Neuronal stem cell (in vitro differentiated cells): ENCODE data around the gene AGPAT1.

Experiments
- DNase-seq: peaks from one replicate; pipeline ENCODE4 v3.0.0-alpha.2; 2013; ENCODE audit warnings: low spot score
- H2AFZ ChIP-seq: one replicate; pipeline ENCODE4 v1.6.1; 2013; ENCODE audit warnings: mild to moderate bottlenecking, low read length, inconsistent platforms
- H2AK5ac ChIP-seq: 2 replicates; pipeline ENCODE4 v1.6.1; 2013; ENCODE audit warnings: low read depth, mild to moderate bottlenecking, inconsistent platforms, low read length, moderate library complexity, mixed read lengths
- H2BK120ac ChIP-seq: 2 replicates; pipeline ENCODE4 v1.6.1; 2013; ENCODE audit warnings: low read depth, mild to moderate bottlenecking, inconsistent platforms, low read length, moderate library complexity, mixed read lengths
- H2BK12ac ChIP-seq: one replicate; pipeline ENCODE4 v1.6.1; 2013; ENCODE audit warnings: low read length, inconsistent platforms
- H2BK15ac ChIP-seq: 2 replicates; pipeline ENCODE4 v1.6.1; 2013; ENCODE audit warnings: mild to moderate bottlenecking, low read length, inconsistent platforms, mixed read lengths
- H2BK5ac ChIP-seq: one replicate; pipeline ENCODE4 v1.6.1; 2013; ENCODE audit warnings: inconsistent platforms, mild to moderate bottlenecking, low read length, moderate library complexity
- H3K14ac ChIP-seq: one replicate; pipeline ENCODE4 v1.6.1; 2013; ENCODE audit warnings: low read length, inconsistent platforms
- H3K18ac ChIP-seq: 2 replicates; pipeline ENCODE4 v1.6.1; 2013; ENCODE audit warnings: low read length, inconsistent platforms
- H3K23ac ChIP-seq: 2 replicates; pipeline ENCODE4 v1.6.1; 2013; ENCODE audit warnings: low read depth, mild to moderate bottlenecking, mixed read lengths, low read length, inconsistent platforms; ENCODE audit not compliant: poor library complexity
- H3K27ac ChIP-seq: replicated peaks from 3 replicates; pipeline ENCODE4 v1.5.1; 2013; ENCODE audit warnings: low read length, inconsistent platforms
- H3K27me3 ChIP-seq, 3 experiments: 2 replicates each; pipeline ENCODE4 v1.6.1; 2013; ENCODE audit warnings: low read length in 3 of 3, mild to moderate bottlenecking in 2 of 3, inconsistent platforms in 1 of 3, low read depth in 1 of 3, mixed read lengths in 1 of 3, moderate library complexity in 1 of 3; ENCODE audit not compliant: control insufficient read depth in 3 of 3, insufficient read depth in 3 of 3
- H3K36me3 ChIP-seq, 2 donors: replicated peaks in 1 of 2; 2 replicates each; pipeline ENCODE4 v1.6.1; 2013; ENCODE audit warnings: low read length in 2 of 2; ENCODE audit not compliant: control insufficient read depth in 2 of 2, insufficient read depth in 2 of 2
- H3K4ac ChIP-seq: 2 replicates; pipeline ENCODE4 v1.6.1; 2013; ENCODE audit warnings: inconsistent platforms, mild to moderate bottlenecking, low read length, moderate library complexity
- H3K4me1 ChIP-seq, 2 donors: 1 replicate in 1 of 2; 2 replicates in 1 of 2; pipeline ENCODE4 v1.6.1; 2013; ENCODE audit warnings: low read length in 2 of 2, low read depth in 1 of 2; ENCODE audit not compliant: control insufficient read depth in 2 of 2, insufficient read depth in 1 of 2
- H3K4me2 ChIP-seq: one replicate; pipeline ENCODE4 v1.6.1; 2013; ENCODE audit warnings: mild to moderate bottlenecking, low read length, inconsistent platforms; ENCODE audit not compliant: insufficient read depth, poor library complexity, severe bottlenecking
- H3K4me3 ChIP-seq, 2 donors: 2 replicates each; pipeline ENCODE4 v1.5.1; 2013; ENCODE audit warnings: low read length in 2 of 2, mild to moderate bottlenecking in 2 of 2, inconsistent platforms in 1 of 2, moderate library complexity in 1 of 2
- H3K79me1 ChIP-seq: one replicate; pipeline ENCODE4 v1.6.1; 2013; ENCODE audit warnings: low read depth, mild to moderate bottlenecking, inconsistent platforms, low read length, moderate library complexity
- H3K9ac ChIP-seq: one replicate; pipeline ENCODE4 v1.6.1; 2013; ENCODE audit warnings: mild to moderate bottlenecking, low read depth, low read length, inconsistent platforms; ENCODE audit not compliant: poor library complexity
- H3K9me3 ChIP-seq, 2 donors: replicated peaks in 1 of 2; 2 replicates each; pipeline versions ENCODE3 to v1.6.1; 2013; ENCODE audit warnings: low read length in 2 of 2, mild to moderate bottlenecking in 2 of 2, inconsistent platforms in 1 of 2, low read depth in 1 of 2, mixed read lengths in 1 of 2, moderate library complexity in 1 of 2; ENCODE audit not compliant: control insufficient read depth in 2 of 2, insufficient read depth in 1 of 2
- H4K8ac ChIP-seq: one replicate; pipeline ENCODE4 v1.6.1; 2013; ENCODE audit warnings: low read depth, mild to moderate bottlenecking, inconsistent platforms, low read length, moderate library complexity
- H4K91ac ChIP-seq: one replicate; pipeline ENCODE4 v1.6.1; 2013; ENCODE audit warnings: low read length, low read depth, mild to moderate bottlenecking, inconsistent platforms; ENCODE audit not compliant: poor library complexity
- WGBS, 2 donors: extraction: QIAGEN DNeasy Blood & Tissue Kit; methylation state at CpG; one replicate each; pipeline ENCODE4 v1.1.7; 2013; ENCODE audit warnings: missing lambda C conversion rate in 2 of 2, mixed read lengths in 1 of 2; ENCODE audit not compliant: insufficient read length in 2 of 2, insufficient replicate concordance in 1 of 2; ENCODE audit errors: extremely low coverage in 2 of 2; 5-methylcytosine and 5-hydroxymethylcytosine counted together

The AGPAT1 gene

DNA sequence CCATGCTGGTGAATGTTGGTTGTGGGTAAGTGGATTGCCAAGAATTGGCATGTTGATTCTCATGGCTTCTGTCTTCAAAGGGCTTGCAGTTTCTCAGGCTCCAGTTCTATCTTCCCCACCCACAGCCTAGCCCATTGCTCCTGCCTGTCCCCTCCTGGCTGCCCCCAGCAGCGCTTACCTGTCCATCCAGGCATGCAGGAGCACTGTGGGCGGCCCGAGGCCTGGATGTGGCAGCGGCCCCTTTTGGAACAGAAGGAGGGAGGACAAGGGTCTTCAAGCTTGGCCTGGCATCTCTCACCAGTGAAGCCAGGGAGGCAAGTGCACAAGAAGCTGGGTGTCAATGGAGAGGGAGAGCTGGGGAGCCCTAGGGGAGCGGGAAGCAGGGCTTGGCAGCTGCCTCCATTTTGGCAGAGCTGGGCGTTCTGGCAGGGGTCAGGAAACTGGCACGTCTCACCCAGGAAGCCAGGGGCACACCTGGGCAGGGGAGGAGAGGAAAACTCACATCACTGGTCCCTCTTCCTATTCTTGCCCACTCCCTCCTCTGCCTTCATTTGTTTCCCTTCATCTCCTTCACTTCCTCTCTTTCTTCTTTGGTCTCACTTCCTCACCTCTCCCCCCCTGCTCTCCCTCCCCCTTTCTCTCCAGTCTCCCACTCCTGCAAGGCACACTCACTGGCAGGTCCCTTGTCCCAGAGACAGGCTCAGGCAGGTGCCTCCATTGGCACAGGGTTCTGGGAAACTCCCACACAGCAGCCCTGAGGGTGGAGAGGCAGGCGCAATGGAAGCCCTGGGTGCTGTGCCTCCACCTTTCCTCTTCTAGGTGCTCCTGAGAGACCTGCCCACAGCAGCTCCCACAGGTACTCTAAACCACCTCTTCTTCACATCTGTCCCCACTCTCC lies 46.7 kb upstream of the AGPAT1 start:
- H2BK12ac ChIP-seq, result no peak overlapping the region
- no CpG with 5 or more reads among the region's 8 CpGs for WGBS, 2 donors
- H3K79me1 ChIP-seq, result no peaks in the 10 kb centered on the region
- H2BK5ac ChIP-seq, result peak overlapping the region; percentile 2
- no peaks in the 10 kb centered on the region for H3K9me3 ChIP-seq
- no peak overlapping the region for H3K9ac ChIP-seq
- no peak overlapping the region for H3K4me3 ChIP-seq
- no peak overlapping the region for H4K8ac ChIP-seq
- peak overlapping the region; percentile 34 for H3K23ac ChIP-seq
- no peak overlapping the region for H2BK120ac ChIP-seq
- H3K14ac ChIP-seq, result no peak overlapping the region
- no peaks in the 10 kb centered on the region for H3K36me3 ChIP-seq
- peak overlapping the region; percentile 69 for H2BK15ac ChIP-seq
- no peak overlapping the region for H3K4ac ChIP-seq
- no peak for DNase-seq
- H3K18ac ChIP-seq, result peak overlapping the region; percentile 78
- H4K91ac ChIP-seq, result peak overlapping the region; percentile 9
- no peak overlapping the region for H3K4me2 ChIP-seq
- peaks cover 5 to 16% of the 10 kb centered on the region in 2 donors for H3K4me1 ChIP-seq
- H2AK5ac ChIP-seq, result peak overlapping the region; percentile 66
- peak overlapping the region; percentile 72 for H2AFZ ChIP-seq
- H3K27ac ChIP-seq, result no peak overlapping the region
- H3K27me3 ChIP-seq, result peaks cover 0 to 39% (median 0%) of the 10 kb centered on the region in 3 experiments

DNA sequence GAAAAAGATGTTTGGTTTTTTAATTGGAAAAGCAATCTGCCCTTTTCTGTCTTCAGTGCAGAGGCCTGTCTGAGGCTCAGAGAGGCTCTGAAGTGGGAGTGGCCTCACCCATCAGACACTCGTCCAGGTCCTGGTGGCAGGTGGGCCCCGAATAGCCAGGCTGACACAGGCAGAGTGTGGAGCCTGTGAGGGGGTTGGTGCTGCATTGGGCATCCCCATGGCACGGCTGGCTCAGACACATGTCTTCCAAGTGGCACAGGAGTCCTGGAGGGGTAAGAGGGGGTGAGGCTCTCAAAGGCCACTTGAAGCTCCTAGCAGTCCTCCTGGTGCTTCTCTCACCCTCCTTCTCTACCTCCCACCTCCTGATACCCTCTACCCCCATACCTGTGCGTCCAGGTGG lies 44.1 kb upstream of the AGPAT1 start:
- Histone ChIP-seq H3K14ac (no peak overlapping the region), H2BK5ac (no peak overlapping the region), H3K4me3 (no peak overlapping the region), H3K36me3 (no peaks in the 10 kb centered on the region), H4K91ac (no peak overlapping the region), H3K27me3 (peaks cover 0 to 46% (median 0%) of the 10 kb centered on the region in 3 experiments), H3K79me1 (no peaks in the 10 kb centered on the region), H2BK12ac (no peak overlapping the region), H3K4ac (no peak overlapping the region), H3K18ac (peak overlapping the region; percentile 85), H3K27ac (no peak overlapping the region), H2BK15ac (peak overlapping the region; percentile 69), H2AK5ac (peak overlapping the region; percentile 76), H4K8ac (no peak overlapping the region), H2BK120ac (no peak overlapping the region), H3K9me3 (no peaks in the 10 kb centered on the region), H3K4me1 (peaks cover 5 to 16% of the 10 kb centered on the region in 2 donors), H3K9ac (no peak overlapping the region), H2AFZ (no peak overlapping the region), H3K4me2 (no peak overlapping the region), H3K23ac (no peak overlapping the region)
- DNase-seq, result no peak
- no CpG with 5 or more reads among the region's 4 CpGs for WGBS, 2 donors

DNA sequence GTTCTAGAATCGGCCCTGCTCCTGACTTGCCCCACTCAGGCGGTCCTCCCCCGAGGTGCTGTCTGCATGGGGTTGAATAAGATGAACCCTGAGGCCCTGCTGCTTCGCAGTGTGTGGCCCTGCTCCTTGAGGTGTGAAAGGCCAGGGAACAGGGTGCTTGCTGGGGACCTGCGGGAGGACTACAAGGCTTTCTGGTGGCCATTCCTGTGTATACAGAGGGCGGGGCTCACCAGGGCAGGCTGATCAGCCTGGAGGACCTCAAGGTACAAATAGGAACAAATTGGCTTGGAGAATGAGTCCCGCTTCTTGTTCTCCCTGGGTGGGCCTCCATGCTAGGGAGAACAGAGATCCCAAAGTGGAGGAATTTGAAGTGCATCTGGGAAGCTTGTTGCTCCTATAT lies 42.3 kb upstream of the AGPAT1 start:
- H3K9ac ChIP-seq, result no peak overlapping the region
- no peak overlapping the region for H4K8ac ChIP-seq
- H3K14ac ChIP-seq, result no peak overlapping the region
- H2BK5ac ChIP-seq, result no peak overlapping the region
- peaks cover 0 to 40% (median 0%) of the 10 kb centered on the region in 3 experiments for H3K27me3 ChIP-seq
- H3K4me2 ChIP-seq, result no peak overlapping the region
- H3K27ac ChIP-seq, result no peak overlapping the region
- no peak overlapping the region for H3K4me3 ChIP-seq
- no peak overlapping the region for H3K23ac ChIP-seq
- no peak overlapping the region for H3K18ac ChIP-seq
- H2AK5ac ChIP-seq, result no peak overlapping the region
- no peaks in the 10 kb centered on the region for H3K9me3 ChIP-seq
- H3K79me1 ChIP-seq, result no peaks in the 10 kb centered on the region
- peak overlapping the region; percentile 66 for H2BK120ac ChIP-seq
- no peak overlapping the region for H4K91ac ChIP-seq
- no peaks in the 10 kb centered on the region for H3K36me3 ChIP-seq
- no peak overlapping the region for H2BK15ac ChIP-seq
- peaks cover 2 to 6% of the 10 kb centered on the region in 2 donors for H3K4me1 ChIP-seq
- WGBS, 2 donors, result no CpG with 5 or more reads among the region's 7 CpGs
- H2AFZ ChIP-seq, result no peak overlapping the region
- DNase-seq, result no peak
- H2BK12ac ChIP-seq, result no peak overlapping the region
- H3K4ac ChIP-seq, result no peak overlapping the region

- DNase-seq, result no peak
- H3K27ac ChIP-seq, result no peak overlapping the region
- H4K91ac ChIP-seq, result peak overlapping the region; percentile 22
- peak overlapping the region in 1 of 2 donors; percentile 8 for H3K4me3 ChIP-seq
- H3K27me3 ChIP-seq, result peaks cover 0 to 37% (median 0%) of the 10 kb centered on the region in 3 experiments
- no peak overlapping the region for H2BK5ac ChIP-seq
- WGBS, 2 donors, result no CpG with 5 or more reads among the region's 11 CpGs
- H3K18ac ChIP-seq, result no peak overlapping the region
- H3K4me2 ChIP-seq, result no peak overlapping the region
- H3K4ac ChIP-seq, result no peak overlapping the region
- H3K4me1 ChIP-seq, result no peaks in the 10 kb centered on the region
- H3K9me3 ChIP-seq, result no peaks in the 10 kb centered on the region
- peak overlapping the region; percentile 91 for H2AK5ac ChIP-seq
- no peak overlapping the region for H3K23ac ChIP-seq
- H3K36me3 ChIP-seq, result no peaks in the 10 kb centered on the region
- H2BK12ac ChIP-seq, result no peak overlapping the region
- peak overlapping the region; percentile 35 for H2BK15ac ChIP-seq
- no peaks in the 10 kb centered on the region for H3K79me1 ChIP-seq
- H2AFZ ChIP-seq, result no peak overlapping the region
- no peak overlapping the region for H3K9ac ChIP-seq
- H4K8ac ChIP-seq, result no peak overlapping the region
- H3K14ac ChIP-seq, result no peak overlapping the region
- H2BK120ac ChIP-seq, result no peak overlapping the region
These were observed 41.1 kb upstream of the AGPAT1 start for GRCh38 chr6:32216998-32217397.
